ENCODE results near the gene THEMIS2. TPM values are rescaled to one million over a fixed set of nuclear protein-coding genes. Genes with fewer than 3 reads are reported as not detected.
A peak's percentile ranks its signal among the peaks of the same experiment; 100 is the strongest.

THEMIS2 gene
- total and polyA plus RNA-seq, 9 of the 15 experiments (the other 6 are each of a cell fraction or from before 2014, with no cell fraction given) = 2.3 to 12.7 (median 8.0) TPM

DNA sequence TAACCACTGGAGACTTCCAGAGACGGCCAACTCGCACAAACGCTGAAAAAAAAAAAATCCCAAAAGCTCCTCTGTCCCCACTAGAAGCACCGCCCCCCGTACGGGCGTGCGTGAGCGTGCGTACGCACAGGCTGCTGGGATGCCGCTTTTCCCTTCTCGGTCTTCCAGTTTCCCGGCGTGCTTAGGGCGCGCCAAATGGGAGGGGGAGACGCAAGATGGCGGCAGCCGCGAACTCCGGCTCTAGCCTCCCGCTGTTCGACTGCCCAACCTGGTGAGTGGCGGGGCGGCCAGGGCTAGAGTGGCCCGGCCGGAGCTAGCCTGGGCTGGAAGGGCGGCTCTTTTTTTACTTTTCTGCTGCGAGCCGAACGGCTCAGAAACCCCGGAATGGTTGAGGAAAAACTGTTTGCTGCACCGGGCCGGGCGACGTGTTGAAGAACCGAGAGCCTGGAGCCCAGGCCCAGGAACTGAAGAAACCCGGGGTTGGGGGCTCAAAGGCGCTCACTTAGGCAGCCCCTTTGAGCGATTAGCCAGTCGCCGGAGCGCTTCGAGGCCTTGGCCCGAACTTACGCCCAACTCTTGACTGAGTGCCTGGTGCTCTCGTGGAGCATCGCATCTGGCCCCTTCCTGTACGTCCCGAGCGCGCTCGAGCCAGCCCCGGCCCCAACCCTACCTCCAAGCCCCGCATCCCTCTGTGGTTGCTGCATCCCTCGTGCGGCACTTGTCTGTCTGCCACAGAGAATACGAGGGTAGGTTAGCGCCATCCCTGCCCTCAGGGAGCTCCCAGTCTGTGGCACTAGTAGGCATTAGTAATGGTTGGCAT is 41.5 kb upstream of the THEMIS2 start, which contains the start of gene PPP1R8 (continued):
- peak; percentile 62 for TF ChIP-seq DIDO1 (tag; IDR thresholded peaks at IDR 0.05; ENCODE audit: low read depth)
- TF ChIP-seq, protein P1, sequence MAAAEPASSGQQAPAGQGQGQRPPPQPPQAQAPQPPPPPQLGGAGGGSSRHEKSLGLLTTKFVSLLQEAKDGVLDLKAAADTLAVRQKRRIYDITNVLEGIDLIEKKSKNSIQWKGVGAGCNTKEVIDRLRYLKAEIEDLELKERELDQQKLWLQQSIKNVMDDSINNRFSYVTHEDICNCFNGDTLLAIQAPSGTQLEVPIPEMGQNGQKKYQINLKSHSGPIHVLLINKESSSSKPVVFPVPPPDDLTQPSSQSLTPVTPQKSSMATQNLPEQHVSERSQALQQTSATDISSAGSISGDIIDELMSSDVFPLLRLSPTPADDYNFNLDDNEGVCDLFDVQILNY (CRISPR knock-in tag; IDR thresholded peaks at IDR 0.05) = peak; percentile 96
- TF ChIP-seq GTF2E2 (tag; IDR thresholded peaks at IDR 0.05) = peak; percentile 99
- TF ChIP-seq POLR2A (conservative IDR thresholded peaks at IDR 0.05) = peak; percentile 99
- peak; percentile 76 for TF ChIP-seq BHLHE40 (IDR thresholded peaks at IDR 0.05; ENCODE audit: low read length)
- TF ChIP-seq, protein P2, sequence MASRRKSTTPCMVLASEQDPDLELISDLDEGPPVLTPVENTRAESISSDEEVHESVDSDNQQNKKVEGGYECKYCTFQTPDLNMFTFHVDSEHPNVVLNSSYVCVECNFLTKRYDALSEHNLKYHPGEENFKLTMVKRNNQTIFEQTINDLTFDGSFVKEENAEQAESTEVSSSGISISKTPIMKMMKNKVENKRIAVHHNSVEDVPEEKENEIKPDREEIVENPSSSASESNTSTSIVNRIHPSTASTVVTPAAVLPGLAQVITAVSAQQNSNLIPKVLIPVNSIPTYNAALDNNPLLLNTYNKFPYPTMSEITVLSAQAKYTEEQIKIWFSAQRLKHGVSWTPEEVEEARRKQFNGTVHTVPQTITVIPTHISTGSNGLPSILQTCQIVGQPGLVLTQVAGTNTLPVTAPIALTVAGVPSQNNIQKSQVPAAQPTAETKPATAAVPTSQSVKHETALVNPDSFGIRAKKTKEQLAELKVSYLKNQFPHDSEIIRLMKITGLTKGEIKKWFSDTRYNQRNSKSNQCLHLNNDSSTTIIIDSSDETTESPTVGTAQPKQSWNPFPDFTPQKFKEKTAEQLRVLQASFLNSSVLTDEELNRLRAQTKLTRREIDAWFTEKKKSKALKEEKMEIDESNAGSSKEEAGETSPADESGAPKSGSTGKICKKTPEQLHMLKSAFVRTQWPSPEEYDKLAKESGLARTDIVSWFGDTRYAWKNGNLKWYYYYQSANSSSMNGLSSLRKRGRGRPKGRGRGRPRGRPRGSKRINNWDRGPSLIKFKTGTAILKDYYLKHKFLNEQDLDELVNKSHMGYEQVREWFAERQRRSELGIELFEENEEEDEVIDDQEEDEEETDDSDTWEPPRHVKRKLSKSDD (conservative IDR thresholded peaks at IDR 0.05; ENCODE audit: low read length) = peak; percentile 30; the same call in 1 of the 2 replicates
- TF ChIP-seq, protein P3, sequence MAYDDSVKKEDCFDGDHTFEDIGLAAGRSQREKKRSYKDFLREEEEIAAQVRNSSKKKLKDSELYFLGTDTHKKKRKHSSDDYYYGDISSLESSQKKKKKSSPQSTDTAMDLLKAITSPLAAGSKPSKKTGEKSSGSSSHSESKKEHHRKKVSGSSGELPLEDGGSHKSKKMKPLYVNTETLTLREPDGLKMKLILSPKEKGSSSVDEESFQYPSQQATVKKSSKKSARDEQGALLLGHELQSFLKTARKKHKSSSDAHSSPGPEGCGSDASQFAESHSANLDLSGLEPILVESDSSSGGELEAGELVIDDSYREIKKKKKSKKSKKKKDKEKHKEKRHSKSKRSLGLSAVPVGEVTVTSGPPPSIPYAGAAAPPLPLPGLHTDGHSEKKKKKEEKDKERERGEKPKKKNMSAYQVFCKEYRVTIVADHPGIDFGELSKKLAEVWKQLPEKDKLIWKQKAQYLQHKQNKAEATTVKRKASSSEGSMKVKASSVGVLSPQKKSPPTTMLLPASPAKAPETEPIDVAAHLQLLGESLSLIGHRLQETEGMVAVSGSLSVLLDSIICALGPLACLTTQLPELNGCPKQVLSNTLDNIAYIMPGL (CRISPR knock-in tag; IDR thresholded peaks at IDR 0.05) = peak; percentile 56; the same call in 1 of the 2 replicates
- peak in 1 of 2 experiments; percentile 67; a peak in 1 of 4 replicates for TF ChIP-seq CSDE1 (IDR thresholded peaks at IDR 0.05)
- TF ChIP-seq TFAM (CRISPR knock-in tag; conservative IDR thresholded peaks at IDR 0.05) = no peak
- TF ChIP-seq NONO (IDR thresholded peaks at IDR 0.05; ENCODE audit: low read depth in 2 of 2, low read length in 1 of 2) = 0 out of 4 replicates have a peak, but pooled peaks of 1 of the 2 experiments have one; percentile 29
- TF ChIP-seq CBX1 (IDR thresholded peaks at IDR 0.05; ENCODE audit: low read depth) = peak; percentile 62; the same call in 1 of the 2 replicates
- TF ChIP-seq, protein P4, sequence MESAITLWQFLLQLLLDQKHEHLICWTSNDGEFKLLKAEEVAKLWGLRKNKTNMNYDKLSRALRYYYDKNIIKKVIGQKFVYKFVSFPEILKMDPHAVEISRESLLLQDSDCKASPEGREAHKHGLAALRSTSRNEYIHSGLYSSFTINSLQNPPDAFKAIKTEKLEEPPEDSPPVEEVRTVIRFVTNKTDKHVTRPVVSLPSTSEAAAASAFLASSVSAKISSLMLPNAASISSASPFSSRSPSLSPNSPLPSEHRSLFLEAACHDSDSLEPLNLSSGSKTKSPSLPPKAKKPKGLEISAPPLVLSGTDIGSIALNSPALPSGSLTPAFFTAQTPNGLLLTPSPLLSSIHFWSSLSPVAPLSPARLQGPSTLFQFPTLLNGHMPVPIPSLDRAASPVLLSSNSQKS (CRISPR knock-in tag; IDR thresholded peaks at IDR 0.05) = no peak
- peak; percentile 97 for TF ChIP-seq POLR2B (IDR thresholded peaks at IDR 0.05; ENCODE audit: low read depth, partially characterized antibody)
- TF ChIP-seq, protein P5, sequence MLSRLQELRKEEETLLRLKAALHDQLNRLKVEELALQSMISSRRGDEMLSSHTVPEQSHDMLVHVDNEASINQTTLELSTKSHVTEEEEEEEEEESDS (CRISPR knock-in tag; IDR thresholded peaks at IDR 0.05) = no peak
- TF ChIP-seq ATF1 (CRISPR knock-in tag; IDR thresholded peaks at IDR 0.05) = no peak
- peak; percentile 71 for TF ChIP-seq ATF1 (tag; IDR thresholded peaks at IDR 0.05)
- TF ChIP-seq, protein P6, sequence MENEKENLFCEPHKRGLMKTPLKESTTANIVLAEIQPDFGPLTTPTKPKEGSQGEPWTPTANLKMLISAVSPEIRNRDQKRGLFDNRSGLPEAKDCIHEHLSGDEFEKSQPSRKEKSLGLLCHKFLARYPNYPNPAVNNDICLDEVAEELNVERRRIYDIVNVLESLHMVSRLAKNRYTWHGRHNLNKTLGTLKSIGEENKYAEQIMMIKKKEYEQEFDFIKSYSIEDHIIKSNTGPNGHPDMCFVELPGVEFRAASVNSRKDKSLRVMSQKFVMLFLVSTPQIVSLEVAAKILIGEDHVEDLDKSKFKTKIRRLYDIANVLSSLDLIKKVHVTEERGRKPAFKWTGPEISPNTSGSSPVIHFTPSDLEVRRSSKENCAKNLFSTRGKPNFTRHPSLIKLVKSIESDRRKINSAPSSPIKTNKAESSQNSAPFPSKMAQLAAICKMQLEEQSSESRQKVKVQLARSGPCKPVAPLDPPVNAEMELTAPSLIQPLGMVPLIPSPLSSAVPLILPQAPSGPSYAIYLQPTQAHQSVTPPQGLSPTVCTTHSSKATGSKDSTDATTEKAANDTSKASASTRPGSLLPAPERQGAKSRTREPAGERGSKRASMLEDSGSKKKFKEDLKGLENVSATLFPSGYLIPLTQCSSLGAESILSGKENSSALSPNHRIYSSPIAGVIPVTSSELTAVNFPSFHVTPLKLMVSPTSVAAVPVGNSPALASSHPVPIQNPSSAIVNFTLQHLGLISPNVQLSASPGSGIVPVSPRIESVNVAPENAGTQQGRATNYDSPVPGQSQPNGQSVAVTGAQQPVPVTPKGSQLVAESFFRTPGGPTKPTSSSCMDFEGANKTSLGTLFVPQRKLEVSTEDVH (IDR thresholded peaks at IDR 0.05; ENCODE audit: low read depth, partially characterized antibody) = no peak
